AML-193 (cell line): ENCODE data around the gene NSDHL.
"Not testable (repeated sequence)": the region's sequence is repeated elsewhere in the genome, so short reads cannot be mapped to it uniquely, and the experiment has no call there.

Experiments used
- DNase-seq, 2 experiments: peaks; one replicate each; lab custom pipeline; 2025; lab: John Stamatoyannopoulos, UW

Gene NSDHL

DNA sequence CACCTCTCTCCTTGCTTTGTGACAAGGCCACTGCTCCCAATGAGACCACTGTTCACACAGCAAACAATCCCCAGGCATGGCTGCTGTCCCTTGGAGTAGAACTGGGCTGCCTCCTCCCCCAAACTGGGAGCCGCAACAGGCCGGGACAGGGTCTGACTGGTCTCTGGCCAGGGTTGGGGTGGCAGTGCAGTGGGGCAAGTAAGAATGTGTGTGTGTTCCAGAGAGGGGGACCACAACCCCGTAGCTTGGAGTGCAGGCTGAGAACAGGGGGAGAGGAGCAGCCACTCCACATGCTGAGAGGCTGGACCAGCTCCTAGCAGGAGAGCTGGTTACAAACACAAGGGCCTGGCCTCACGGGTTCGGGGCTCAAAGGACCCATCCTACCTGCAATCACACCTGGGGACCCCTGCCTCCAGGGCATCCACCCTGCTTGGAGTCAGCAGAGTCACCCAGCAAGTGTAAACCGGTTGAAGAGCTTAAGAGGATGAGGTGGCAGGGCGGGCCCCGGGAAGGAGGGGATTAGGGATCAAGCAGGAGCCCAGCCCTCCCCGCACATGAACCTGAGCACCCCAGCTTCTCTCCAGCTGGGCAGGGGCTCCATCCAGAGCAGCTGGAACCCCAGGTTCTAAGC, 63.2 kb downstream of the NSDHL start:
- DNase-seq, result no peak

DNA sequence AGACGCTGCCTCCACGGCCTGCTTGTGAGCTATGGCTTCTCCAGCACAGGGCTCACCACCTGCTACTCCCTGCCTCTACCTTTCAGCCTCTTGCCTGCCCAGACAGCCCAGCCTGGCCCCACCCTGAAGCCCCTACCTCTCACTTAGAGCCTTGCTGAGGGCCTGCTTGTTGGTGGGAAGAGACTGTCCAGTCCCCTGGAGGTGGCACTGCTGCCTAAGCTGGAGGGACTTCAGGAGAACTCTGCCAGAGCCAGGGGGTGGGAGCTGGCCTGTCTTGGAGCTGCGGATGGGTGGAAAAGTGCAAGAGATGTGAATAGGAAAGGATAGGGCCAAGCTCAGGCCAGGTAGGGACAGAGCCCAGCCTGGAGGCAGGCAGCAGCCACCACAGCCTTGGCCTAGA, 64.3 kb downstream of the NSDHL start:
- no peak for DNase-seq

DNA sequence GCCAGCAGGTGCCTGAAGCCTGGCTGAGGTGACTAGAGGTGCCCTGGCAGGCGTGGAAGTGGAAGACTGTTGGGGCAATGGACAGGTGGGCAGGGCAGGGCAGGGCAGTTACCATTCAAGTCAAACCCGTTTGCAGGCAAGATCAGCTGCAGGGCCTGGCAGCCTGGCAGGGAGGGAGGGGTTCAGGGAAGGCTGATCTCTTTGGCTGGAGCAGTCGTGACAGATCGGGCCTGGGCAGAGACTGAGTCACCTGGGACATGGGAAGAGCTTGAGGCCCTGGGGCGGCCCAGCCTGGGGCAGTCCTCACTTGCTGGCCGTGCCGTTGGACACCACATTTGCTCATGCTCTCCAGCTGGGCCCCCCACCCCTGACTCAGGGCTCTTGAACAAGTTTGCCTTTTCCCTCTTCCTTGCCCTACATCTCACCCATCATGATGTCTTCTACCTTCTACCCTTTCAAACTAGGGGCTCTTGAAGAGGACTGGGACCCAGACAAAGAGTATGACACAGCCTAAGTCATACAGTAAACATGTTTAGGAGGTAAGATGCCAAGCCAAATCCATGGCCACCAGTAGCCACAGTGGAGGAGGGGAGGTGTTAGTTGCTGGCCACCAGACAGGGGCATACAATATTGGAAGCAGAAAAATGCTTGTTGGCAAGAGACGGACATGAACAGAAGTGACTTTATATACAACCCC, 65.0 kb downstream of the NSDHL start:
- no peak for DNase-seq

DNA sequence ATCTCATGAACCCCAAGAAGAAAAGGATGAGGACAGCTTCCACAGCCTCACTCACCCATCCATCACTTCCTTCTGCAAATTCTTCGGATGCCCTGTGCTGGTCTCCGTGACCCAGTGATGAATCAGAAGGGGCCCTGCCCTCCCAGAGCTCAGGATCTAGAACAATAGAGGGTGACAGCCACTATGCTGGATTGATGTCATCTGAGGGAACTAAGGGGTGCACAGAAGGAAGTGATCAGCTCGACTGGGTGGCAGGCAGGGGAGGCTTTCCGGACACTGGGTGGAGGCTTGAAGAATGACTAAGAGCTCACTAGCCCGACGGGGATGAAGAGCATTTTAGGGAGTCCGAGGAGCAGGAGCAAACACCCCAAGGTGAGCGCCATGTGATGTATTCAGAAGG, 65.6 kb downstream of the NSDHL start:
- no peak for DNase-seq

DNA sequence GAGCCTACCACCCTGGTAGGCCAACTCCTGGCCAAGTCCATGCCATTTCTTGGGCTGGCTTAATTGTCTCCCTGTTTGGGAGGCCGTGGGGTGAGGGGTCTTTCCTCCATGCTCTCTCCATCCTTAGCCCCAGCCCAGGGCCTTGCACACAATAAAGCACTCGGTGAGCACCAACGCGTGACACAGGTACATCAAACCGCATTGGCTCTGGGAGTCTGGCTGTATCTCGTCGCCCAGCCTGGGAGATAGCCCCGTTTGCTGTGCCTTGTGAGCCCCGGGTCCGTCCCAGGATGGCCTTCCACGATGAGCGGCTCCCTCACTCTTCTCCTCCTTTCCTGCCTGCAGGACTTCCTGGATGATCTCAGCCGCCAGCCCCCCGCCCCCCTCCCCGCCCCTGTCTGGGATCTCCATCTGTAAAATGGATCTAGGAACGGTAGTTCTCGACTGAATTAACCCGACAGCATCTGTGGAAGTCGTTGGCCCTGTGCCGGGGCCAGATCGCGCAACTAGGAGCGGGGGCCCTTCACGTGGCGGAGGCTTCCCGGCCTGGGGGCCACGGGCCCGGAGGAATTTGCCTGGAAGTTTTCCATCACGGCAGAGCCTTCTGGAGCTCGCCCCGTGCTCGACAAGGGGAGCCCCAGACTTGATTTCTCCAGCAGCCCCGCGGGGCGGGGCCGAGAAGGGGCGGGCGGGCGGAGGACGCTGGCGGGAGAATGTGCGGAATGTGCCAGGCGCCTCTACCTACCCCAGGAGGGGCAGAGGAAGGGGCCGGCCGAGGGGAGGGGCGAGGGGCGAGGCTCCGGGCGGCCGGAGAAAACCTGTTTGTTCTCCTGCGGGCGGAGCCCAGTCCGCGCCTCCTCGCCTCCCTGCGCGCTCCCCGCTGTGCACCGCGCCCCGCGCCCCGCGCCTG, 66.6 kb downstream of the NSDHL start, which contains the start of gene ZNF185:
Gene ZNF185, plus strand, starts transcription at position 846 of the 910 bp plus-strand sequence. CDS start 16,423 bp downstream, outside the sequence.
- DNase-seq, result no peak

DNA sequence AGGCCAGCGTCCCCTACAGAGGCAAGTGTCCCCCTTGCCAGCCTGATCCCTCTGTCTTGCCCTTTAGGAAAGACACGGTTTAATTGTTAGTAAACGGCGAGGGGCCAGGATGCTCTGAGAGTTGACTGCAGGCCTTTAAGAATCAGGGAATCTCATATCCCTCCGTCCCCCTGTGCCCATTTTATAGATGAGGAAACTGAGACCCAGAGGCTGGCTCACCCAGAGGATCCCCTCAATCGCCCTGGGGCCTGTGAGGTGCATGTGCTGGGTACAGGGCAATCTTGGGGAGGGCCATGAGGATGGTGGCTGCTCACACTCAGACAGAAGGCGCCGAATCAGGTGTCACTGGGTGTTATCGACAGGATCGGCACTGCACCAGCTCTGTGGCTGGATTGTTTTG, 67.6 kb downstream of the NSDHL start:
- no peak for DNase-seq

DNA sequence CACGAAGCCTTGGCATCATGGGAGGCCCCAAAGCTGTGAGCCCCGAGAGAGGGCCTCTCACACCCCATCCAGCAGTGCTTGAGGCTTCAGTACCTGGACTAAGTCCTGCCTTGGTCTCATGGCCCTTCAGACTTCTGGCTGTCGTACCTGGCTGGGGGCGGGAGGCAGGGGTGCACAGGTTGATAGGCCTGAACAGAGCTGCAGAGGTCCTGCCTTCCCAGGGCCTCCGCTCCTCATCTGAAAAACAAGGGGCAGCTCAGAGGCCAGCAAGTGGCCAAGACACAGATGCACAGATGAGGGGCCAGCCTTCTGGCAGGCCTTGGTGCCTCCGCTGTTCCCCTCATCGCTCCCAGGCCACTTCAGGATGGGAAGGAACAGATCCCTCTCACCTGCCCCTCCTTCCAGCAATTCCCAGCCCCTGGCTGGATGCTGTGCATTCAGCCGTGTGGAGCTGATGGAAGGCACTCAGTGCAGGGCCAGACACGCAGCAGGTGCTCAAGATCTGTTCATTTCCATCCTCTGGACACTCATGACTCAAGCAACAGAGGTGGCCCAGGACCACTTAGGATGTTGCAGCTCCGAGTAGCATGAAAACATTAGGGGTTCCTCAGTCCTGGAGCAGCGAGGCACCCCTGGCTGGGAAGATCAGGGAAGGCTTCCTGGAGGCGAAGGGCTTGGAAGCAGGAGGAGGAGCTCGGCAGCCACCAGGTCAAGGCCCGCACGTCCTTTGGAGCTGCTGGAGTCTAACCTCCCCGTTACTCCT, 68.4 kb downstream of the NSDHL start:
- DNase-seq, result no peak

DNA sequence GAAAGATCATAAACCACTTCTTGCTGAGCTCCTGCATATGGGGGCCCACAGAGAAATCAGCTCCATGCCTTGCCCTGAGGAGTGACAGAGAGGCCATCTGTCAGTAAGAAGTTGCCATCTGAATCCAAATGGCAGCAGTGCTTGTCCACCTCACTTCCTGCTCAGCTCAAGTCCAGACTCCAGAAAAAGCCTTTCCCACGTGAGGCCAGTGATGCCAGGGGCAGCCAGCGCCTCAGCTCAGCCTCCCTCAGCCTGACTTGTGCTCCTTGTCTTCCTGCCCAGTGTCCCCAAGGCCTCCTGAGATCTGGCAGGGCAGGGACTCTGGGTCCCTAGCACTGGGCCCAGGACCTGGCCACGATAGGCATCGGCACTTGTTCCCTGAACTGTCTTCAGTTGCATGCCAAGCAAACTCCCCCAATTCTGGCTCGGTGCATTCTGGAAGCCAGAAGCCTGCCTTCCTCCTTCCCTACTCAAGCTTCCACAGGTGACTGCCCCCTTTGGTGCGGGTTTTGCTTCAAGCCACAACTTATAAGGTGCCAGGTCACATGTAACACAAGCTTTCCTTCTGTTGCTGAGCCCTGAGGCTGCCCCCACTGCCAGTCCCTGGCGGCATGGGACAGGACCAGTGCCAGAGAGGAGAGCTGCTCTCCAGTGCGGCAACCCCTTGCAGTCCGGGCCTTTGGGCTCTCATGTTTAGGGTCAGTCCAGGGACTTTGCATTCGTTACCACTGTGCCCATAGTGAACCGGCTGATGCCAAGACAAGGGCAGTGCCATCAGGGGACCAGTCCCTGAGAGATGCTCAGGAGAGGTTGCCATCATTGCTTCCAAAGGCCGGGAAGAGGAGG, 69.2 kb downstream of the NSDHL start:
- DNase-seq, result no peak

DNA sequence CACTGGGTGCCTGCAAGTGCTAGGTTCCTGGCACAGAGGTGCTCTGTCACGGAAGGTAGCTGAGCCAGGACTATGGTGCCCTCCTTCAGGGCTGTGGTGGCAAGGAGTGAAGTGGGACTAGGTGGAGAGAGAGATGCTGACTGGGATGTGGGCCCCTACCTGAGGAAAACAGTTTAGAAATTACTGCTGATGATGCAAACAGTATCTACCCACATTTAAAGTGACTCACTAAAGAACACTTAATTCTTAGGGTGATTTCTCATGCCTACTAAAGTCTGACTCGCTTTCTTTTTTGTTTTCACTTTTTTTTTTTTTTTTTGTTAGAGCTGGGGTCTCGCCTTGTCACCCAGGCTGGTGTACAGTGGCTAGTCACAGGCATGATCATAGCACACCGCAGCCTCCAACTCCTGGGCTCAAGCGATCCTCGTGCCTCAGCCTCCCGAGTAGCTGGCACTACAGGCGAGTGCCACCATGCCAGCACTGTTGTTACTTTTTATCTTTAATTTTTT, 70.1 kb downstream of the NSDHL start:
- DNase-seq, result no peak

DNA sequence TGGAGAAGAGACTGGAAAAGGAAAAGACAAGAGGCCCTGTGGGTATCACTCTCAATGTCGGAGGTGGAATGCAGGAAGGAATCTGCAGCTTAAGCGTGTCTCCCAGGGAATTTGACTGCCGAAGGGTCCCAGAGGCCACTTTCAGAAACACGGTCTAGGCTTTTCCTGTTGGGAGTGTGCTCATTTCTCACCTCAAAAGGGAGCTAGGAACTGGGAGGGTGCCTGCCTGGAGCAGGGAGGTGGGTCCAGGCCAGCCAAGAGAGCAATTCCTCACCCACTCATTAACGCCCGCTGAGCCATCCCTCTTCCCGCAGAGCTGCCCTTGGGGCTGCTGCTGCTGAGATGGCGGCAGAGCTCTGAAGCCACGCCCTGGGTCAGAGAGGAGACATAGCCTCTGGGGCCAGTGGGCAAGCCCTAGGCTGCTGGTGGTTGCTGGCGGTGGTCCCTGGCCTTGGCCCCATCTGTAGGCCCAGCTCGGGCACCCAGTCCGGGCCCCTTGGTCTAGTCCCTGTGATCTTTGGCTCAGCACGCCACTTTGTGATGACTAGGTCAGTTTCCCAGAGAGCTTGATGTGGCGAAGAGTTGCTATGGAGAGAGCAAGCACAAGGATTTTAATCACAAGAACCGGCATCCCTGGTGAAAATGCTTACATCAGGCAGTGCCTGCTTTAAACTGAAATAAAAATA, 71.1 kb downstream of the NSDHL start:
- no peak for DNase-seq

DNA sequence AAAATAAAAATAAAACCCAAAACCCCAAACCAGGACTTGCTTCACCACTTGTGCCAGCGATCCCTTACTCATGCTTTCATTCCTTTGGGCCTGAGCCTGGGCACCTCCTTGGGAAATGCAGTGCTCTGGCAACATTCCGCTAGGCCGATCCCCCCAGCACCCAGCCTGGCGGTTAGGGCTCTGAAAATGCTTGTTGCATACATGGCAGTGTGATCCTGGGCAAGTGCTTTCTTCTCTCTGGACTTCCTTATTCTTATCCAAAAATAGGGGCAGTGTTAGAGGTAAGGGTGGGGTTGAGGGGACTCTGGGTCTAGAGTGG, 71.6 kb downstream of the NSDHL start:
- DNase-seq, result no peak

DNA sequence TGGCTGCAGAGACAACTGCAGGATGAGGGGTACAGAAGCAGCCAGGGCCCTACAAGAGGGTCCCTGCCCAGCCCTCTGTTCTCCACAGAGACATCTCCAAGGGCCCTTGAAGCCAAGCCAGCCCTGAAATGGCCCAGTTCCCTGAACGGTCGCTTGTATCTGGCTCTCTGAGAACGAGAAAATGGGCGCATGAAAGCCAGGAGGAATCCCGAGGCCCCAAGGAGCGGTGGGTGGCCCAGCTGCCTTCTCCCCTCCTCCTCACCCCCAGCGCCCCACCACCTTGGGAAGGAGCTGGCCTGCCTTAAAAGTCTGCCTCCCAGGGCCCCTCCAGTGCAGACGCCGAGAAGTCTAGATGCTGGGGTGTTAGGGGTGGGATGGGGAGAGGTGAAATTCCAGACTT, 72.7 kb downstream of the NSDHL start:
- no peak for DNase-seq

DNA sequence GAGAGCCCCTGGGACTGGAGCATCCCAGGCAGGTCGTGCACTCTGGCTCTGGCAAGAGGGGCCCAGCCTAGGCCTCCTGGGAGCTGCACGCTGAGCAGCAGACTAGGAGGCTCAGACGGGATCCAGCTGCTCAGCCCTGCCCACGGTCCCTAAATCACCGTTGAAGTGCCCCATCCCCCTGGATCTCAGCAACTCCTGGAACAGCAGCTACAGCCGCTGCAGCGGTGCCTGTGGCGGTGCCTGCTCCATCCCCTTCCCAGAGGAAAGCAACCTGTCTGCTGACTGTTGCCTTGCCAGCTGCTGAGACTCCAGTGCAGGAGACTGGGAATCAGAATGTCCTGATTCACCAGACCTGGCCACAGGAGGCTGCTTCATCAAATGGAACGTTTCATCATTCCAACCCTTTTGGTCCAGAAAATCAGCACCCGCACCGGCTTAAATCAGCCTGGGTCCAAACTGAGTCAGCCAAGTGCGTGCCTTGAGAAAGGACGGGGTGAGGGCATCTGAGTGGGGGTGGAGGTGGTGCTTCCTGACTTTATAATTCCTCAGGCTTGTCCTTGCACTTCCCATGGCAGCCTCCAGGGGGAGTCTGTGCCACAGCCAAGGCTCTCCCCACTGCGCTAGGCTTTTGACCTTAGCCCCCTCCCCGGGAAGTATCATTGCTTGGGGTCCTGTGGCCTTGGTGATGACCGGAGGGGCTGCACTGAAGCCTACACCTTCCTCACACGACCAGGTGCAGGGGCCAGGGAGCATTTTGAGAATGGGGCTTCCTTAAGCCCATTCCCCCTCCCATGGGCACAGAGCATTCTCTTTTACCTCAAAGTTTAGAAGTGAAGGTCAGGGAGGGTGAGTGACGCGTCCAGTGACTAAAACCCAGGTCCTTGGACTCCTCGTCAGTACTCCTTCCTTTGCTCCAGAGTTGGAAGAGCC, 73.6 kb downstream of the NSDHL start:
- peak; percentile 11 to 13 for DNase-seq

DNA sequence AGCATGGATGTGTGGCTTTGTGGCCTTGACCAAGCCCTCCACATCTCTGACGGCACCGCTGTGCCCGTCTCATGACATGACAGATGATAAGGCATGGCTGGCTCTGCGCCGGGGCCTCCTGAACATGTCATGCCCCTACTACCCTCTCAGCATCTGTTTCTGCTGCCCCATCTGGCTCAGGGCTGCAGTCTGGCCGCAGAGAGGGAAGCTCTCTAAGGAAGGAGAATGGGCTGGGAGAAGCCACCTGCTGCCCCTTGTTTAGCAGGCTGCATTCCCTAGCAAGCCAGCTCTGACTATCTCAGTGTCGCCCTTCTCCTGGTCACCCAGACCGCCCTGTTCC, 74.2 kb downstream of the NSDHL start:
- no peak for DNase-seq

DNA sequence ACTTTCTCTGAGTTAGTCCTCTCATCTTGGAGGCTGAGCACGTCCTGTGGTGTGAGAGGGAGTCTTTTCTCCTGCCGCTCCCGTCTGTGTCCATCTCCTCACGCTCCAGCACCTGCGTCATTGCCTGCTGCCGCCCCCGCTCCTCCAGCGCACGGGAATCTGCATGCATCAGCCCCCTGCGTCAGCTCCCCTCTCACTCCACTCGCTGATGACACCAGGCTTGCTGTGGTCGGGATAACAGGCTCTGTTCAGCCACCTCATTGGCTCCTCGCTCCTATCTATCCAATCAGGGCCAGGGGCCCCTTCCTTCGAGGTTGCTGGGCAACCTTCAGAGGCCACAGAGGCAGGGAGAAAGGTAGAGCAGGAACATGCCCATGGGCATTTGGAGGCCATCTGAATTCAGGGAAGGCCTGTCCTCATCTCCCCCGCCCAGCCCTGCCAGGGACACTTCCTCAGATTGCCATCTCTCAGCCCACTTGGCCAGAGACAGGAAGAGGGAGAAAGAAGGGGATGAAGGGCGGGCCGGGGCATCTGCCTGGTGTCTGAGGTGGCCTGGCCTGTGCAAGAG, 76.3 kb downstream of the NSDHL start:
- DNase-seq, result no peak

DNA sequence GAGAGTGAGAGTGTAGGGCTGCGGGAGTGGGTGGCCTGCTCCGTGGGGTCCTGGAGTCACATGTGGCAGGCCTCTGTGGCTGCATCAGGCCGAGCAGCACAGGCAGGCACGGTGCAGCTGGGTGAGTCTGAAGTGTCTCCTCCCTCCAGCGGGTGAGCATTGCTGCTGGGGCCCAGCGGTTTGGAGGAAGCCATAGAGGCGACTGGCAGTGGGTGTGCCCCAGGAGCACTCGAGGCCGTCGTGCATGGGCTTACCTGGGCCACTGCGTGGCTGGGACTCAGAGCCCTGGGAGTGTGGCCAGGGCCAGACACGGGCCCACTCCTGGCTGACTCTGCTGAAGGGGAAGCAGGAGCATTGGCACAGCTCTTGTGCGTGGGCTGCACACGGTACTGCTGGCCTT, 77.6 kb downstream of the NSDHL start:
- DNase-seq, result no peak

DNA sequence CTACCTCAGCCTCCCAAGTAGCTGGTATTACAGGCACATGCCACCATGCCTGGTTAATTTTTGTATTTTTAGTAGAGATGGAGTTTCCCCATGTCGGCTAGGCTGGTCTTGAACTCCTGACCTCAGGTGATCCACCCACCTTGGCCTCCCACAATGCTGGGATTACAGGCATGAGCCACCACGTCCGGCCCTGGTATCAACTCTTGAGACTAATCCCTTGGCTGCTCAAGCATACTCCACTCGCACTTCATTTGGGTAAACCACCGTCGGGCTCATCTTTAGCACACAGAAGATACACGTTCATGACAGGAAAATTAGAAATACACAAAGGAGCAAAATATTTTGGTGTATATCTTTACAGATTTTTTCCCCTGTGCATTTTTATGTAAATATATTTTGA, 79.2 kb downstream of the NSDHL start:
- DNase-seq, result not testable (repeated sequence)

DNA sequence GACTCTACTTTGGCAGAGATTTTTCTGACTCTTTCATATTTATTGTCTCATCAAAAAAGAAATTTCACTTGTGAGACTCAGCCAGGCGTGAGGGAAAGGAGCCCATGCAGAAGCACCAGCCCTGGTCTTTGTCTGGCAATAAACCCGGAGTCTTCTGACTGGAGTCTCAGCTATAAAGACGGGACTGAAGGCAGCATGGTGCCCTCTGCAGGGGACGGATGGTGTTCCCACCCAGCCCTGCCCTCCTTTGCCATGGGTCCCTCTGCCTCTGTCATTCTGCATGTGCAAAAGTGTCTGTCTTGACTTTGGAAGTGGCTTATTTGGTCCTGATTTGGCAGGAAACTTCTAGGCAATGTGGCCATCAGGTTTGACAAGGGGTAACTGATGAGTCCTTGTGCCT, 81.2 kb downstream of the NSDHL start:
- DNase-seq, result no peak

DNA sequence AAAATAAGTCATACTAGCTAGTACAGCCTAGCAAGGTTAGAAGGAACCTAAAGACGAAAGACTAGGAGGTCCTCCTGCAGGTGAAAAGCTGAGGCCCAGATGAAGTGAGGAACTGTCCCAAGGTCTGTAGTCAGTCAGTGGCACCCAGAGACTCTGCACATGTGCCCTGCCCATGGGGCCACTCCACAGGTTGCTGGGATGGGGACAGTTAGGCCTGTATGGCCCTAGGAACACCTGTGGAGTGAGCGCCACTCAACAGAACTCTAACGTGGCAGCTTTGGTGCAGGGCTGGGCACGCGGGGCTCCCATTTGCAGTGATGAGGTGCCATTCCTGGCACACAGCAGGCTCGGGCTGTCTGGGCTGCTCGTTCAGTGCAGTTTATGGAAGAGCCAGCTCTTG, 81.8 kb downstream of the NSDHL start:
- no peak for DNase-seq
